COR-L47 (cell line): ENCODE measurements around the gene ST6GALNAC3.
A peak's percentile ranks its signal among the peaks of the same experiment; 100 is the strongest.

Source experiments
- DNase-seq: peaks from one replicate; lab custom pipeline; 2025; lab: John Stamatoyannopoulos, UW

Gene ST6GALNAC3

GRCh38 chr1:76288758-76289483 is 214.4 kb downstream of the ST6GALNAC3 start:
- DNase-seq = no peak

DNA sequence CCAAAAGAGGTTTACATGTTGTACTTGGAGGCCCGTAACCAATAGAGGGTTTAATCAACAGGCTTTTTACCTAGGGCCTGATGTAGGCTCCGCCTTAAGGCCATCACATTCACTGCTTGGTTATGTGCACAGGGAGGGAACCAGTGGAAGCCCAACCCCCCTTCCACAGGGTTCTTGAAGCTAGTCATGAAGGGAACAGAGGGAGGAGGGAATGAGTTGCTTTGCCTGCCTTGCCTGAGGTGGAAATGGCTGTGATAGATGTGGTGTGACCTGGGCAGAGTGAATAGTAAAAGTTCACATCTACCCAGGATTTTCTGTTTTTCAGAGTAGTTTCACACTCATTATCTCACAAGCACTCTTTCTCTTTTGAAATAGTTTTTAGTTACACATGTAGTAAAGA is 215.1 kb downstream of the ST6GALNAC3 start:
- no peak for DNase-seq

GRCh38 chr1:76290271-76290670 is 215.7 kb downstream of the ST6GALNAC3 start:
- DNase-seq = no peak

DNA sequence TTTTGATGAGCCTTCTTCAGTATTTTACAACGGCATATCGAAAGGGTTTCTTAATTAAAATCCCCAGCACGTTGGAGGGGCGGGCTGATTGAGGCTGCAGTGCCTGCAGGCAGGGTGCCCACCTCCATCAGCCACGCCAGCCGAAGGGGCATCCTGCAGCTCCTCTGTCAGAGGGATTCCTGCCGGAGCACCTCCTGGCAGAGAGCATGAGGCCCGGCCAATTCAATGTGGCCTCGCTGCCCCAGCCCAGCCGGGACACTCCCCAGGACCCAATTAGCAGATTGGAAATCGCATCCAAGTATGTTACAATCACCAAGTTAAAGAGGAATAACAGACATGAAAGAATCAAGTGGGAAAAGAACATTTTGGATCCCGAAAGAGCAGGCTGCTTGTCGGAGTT is 216.6 kb downstream of the ST6GALNAC3 start:
- no peak for DNase-seq

DNA sequence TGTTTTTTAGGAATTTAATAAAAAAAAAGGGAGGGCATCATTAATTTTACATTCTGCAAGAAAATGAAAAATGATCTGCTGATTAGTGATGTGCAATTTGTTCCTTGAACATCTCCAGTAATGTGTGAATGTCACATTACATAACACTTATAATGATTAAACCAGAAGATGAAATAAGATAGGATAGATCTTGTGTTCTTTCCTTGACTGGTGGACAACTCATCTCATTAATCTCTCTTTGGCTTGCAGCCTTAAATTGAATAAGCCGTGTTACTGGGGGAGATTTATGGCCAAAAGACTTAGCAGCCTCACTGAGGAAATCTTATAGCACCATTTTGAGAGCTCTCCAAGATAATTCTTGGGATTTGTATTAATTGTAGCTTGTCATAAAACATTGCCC is 217.2 kb downstream of the ST6GALNAC3 start:
- no peak for DNase-seq

DNA sequence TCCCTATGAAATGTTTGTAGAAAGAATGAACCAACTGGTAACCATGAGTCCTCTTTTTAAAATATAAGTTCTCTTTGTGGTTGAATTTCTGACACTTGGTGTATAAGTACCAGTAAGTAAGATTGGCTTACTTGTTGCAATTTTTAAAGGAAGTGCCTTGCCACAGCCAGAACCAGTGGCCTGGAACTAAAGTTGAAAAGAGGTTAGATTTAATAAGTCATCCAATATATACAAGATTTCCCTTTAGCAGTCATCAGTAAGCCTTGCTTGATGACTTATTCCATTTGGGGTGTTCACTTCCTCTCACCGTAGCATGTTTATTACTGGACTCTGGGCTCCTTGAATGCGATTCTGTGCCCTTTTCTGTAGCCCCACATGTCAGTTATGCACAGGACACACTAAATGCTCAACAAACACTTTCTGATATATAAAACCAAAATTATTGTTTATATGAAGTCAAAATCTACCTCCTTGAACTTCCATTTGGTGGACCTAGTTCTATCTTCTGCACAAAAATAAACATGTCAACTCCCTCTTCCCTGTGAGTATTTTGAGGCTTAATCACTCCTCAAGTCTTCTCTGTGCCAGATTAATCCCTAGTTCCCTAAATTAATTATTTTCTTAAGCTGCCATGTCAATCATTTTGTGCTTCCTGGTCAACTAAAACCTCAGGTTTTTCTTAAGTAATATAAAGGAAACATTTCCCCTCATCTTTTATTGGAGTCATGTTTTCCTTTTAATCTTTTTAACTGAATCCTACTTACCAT is 218.1 kb downstream of the ST6GALNAC3 start:
- no peak for DNase-seq

GRCh38 chr1:76293831-76294230 is 219.3 kb downstream of the ST6GALNAC3 start:
- no peak for DNase-seq

GRCh38 chr1:76294482-76295194 is 220.1 kb downstream of the ST6GALNAC3 start:
- no peak for DNase-seq

GRCh38 chr1:76298399-76298798 is 223.9 kb downstream of the ST6GALNAC3 start:
- DNase-seq = no peak

GRCh38 chr1:76299036-76299435 is 224.5 kb downstream of the ST6GALNAC3 start:
- DNase-seq = no peak

DNA sequence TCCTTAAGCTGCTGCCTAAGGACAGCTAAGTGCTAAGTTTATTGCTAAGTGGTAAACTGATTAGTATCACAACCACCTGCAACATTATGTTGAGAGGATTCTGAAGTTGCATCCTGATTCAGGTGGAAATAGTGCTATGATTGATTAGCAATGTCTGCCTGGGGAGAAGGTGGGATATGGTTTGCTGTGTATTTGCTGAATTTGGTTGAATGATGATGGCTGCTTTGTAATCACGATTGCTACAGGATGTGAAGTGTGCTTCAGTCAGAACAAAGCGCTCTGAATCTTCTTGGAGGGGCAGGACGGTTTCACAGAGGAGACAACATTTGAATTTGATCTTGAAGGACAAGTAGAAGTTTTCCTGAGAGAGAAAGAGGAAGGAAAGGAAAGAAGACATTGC is 226.0 kb downstream of the ST6GALNAC3 start:
- DNase-seq = no peak

DNA sequence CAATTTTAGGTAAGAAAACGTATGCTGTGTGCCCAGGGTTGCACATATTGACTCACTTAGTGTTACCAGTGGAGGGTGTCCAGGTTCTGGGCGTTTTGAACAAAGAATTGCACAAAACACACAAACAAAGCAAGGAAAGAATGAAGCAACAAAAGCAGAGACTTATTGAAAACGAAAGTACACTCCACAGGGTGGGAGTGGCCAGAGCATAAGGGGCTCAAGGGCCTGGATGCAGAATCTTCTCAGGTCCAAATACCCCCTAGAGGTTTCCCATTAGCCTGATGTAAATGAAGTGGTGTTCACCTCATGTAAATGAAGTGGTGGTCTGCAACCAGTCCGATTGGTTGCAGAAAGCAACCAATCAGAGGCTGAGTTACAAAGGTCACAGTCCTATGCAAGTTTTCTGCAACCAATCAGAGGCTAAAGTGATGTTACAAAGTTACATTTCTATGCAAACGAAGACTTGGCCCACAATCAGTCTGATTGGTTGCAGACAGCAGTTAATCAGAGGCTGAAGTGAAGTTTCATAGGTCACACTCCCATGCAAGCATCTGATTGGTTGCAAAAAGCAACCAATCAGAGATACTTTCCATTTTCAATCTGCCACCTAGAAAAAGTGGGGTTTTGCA is 228.3 kb downstream of the ST6GALNAC3 start:
- DNase-seq = no peak

- peak; percentile 88 for DNase-seq
Measured at GRCh38 chr1:76303340-76303717, 228.8 kb downstream of the ST6GALNAC3 start.

DNA sequence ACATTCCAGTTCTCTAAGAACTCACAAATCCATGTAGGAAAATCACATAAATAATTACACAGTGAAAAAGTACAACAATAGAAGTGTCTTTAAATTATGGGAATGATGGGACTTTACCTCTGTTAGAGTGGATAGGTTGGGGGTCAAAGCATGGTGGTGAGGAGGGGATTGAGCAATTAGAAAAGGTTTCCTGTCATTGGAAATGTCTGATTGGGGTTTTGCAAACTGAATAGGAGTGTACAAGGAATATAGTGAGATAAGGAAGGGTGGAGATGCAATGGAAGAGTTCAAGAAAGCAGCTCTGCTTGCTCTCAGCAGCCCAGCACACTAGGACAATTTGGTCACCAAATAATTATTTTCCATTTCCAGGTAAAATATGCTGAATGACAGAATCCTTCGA is 238.8 kb downstream of the ST6GALNAC3 start:
- DNase-seq = no peak

DNA sequence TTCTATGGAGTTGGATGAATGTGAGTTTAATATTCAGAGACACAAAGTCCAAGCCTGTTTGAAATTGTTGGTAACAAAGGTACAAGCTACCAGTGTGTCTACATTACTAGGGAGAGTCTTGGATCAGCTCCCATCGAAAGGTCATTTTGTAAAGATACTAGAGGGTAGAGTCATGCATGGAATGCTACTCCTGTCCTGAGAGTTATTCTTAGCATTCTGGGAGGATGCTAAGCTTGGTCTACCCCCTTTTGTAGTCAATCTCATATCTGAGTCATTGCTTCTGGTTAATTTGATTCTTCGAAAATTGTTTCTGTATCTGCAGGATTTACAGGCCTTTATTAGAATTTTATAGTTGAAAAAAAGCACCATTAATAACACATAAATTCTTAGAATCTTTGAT is 240.2 kb downstream of the ST6GALNAC3 start:
- no peak for DNase-seq

DNA sequence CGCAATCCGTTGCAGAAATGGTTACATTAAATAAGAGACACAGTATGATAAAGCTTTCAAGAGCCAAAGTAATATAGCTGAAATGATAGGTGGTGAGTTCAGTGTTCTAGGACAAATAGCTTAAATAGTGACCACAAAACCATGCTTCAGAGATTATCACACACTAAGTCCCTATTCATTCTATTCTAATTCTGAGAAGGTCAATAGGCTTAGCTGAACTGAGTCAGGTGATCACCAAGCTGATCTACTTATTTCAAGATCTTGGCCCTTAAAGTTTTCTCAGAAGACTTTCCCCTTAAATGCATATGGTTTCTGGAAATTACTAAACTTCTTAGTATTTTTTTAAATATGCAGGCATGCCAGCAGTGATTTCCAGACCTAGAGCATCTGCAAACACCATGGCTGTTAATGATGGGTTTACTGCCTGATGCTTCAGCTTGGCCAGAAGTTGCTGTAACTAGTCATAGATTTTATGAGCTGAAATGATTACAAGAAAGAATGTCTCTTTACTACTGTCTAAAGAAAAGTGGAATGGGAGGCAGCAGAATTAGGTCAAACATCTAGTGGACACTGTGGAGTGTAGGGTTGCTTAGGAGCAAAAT is 242.9 kb downstream of the ST6GALNAC3 start:
- no peak for DNase-seq

DNA sequence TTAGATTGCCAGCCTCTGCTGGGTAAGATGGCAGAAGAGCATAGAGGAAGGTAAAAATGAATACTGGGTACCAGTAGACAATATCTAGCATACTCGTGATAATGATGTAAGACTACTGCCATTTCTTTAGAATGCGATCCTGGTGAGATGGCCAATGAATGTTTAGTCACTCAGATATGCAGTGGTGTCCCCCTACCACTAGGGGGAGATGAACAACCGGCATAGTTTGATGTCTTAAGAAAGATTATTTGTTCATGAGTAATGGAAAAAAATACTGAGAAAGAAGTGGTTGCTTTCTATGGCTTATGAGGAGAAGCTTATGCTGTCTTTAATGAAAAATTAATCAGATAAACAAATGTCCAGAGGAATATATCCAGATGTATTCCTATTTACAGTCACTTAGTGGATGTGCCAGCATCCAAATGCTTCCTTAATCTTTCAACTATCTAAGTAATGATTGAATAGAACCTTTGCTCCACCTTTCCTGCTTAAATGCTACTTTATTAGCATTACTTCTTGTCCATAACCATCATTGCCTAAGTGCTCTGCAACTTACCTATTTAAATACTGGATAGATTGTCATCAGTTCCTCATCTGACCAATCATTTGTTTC is 256.6 kb downstream of the ST6GALNAC3 start:
- peak; percentile 52 for DNase-seq

DNA sequence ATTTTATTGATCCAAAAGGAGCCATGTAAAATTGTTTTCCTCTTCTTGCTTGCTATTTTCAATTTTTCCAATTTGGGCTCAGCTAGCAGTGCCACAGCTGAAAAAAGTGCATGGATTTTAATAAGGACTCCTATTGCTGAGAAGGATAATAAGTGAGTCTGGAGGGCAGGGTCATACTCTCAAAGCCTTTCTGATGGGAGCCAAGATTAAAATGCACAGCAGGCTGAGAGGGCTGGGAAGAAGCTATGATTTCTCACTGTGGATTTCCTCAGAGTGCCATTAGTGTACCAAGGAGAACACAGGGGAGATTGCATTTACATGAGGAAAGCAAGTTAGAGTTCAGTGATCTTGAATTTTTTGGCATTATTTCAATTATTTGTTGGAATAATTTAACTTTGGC is 261.3 kb downstream of the ST6GALNAC3 start:
- DNase-seq = no peak

GRCh38 chr1:76336931-76337371 is 262.4 kb downstream of the ST6GALNAC3 start:
- DNase-seq = peak; percentile 90

DNA sequence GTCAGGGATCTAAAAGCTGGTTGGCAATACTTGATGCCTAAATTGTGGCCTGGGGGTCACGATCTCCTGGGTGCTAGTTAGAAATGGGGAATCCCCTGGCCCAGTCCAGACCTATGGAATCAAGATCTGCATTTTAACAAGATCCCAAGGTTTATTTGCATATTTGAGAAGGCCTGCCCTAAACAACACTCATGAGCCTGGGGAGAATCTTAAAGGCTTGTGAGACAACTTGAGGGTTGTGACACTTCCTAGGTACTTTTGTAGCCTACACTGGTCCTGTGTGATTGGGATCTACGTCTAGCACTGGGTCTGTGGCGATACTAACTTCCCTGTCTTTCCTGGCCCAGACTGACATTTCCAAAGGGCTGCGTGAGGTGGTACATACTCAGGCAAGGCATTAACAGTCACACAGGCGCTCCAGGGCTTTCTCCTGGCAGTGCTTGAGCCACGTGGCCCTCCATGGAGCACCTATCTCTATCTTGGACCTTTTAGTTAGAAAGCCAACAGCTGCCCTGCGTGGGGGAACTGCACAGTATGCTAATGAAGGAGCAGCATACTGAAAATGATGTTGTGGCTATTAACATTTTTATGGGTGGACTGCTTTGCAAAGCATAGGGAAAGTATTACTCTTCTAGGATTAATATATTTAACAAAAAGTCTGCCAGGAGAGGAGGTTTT is 263.1 kb downstream of the ST6GALNAC3 start:
- no peak for DNase-seq

GRCh38 chr1:76340056-76340455 is 265.5 kb downstream of the ST6GALNAC3 start:
- DNase-seq = no peak
